ENCODE results near the gene SLC4A5.

- TF ChIP-seq CTCF (IDR thresholded peaks at IDR 0.05) (no peak), ZFX (IDR thresholded peaks at IDR 0.05; ENCODE audit: borderline replicate concordance) (no peak)
Observed at GRCh38 chr2:74278694-74279093, 64.5 kb downstream of the SLC4A5 start.

Data from 22Rv1 (cell line).